HG03520 (cell line): Measurements from ENCODE around the gene NLRC5.
"Not testable (repeated sequence)": the region's sequence is repeated elsewhere in the genome, so short reads cannot be mapped to it uniquely, and the experiment has no call there.

Experiments used
- ATAC-seq: cut with Tn5 transposase; IDR thresholded peaks from one replicate; pipeline ENCODE4 v1.9.1; 2021; ENCODE audit warnings: mild to moderate bottlenecking, moderate library complexity; ENCODE audit not compliant: unreplicated experiment

Gene NLRC5

DNA sequence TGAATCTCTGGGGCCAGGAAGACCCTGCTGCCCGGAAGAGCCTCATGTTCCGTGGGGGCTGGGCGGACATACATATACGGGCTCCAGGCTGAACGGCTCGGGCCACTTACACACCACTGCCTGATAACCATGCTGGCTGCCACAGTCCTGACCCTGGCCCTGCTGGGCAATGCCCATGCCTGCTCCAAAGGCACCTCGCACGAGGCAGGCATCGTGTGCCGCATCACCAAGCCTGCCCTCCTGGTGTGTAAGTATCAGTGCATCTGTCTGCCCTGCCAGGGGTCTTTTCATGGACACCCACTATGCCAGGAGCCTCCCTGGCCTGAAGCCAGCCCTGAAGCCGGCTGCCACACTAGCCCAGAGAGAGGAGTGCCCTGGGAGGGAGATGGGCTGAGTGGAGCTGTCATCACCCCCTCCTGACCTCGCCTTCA, 27.5 kb upstream of the NLRC5 start, which contains the start of gene CETP:
Gene CETP, plus strand, starts transcription at position 100 of the 431 bp plus-strand sequence. Its CDS starts 30 bp downstream, at position 130.
- no peak for ATAC-seq

DNA sequence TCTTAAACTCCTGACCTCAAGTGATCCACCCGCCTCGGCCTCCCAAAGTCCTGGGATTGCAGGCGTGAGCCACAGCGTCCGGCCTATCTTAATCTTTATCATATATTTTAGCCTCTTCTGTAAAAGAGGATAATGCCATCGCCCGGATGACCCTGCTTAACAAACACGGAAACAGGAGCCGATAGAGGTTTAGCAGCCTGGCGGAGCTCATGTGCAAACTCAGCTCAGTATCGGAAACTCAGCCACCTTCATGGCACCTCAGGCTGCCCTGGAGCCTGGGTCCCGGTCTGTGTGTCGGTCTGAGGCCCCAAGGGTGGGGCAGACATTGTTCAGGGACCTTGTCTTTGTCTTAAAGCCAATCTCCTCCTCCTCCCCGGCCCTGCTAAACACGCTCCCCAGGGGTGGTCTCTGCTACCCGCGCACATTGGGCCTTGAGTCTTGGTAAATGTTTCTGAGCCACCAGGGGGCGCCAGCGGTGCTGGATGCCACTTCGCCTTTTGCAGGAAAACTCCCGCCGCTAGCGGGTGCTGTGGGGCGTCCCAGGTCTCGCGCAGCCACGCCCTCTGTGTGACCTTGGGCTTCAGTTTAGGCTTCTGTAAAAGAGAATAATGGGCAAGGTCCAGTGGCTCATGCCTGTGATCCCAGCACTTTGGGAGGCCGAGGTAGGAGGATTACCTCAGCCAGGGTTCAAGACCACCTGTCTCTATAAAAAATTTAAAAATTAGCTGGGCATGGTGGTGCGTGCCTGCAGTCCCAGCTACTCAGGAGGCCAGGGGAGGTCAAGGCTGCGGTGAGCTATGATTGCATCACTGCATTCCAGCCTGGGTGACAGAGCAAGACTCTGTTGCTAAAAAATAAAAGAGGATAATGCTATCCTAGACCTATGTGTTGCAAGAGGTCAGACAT, 24.9 kb upstream of the NLRC5 start:
- no peak for ATAC-seq

DNA sequence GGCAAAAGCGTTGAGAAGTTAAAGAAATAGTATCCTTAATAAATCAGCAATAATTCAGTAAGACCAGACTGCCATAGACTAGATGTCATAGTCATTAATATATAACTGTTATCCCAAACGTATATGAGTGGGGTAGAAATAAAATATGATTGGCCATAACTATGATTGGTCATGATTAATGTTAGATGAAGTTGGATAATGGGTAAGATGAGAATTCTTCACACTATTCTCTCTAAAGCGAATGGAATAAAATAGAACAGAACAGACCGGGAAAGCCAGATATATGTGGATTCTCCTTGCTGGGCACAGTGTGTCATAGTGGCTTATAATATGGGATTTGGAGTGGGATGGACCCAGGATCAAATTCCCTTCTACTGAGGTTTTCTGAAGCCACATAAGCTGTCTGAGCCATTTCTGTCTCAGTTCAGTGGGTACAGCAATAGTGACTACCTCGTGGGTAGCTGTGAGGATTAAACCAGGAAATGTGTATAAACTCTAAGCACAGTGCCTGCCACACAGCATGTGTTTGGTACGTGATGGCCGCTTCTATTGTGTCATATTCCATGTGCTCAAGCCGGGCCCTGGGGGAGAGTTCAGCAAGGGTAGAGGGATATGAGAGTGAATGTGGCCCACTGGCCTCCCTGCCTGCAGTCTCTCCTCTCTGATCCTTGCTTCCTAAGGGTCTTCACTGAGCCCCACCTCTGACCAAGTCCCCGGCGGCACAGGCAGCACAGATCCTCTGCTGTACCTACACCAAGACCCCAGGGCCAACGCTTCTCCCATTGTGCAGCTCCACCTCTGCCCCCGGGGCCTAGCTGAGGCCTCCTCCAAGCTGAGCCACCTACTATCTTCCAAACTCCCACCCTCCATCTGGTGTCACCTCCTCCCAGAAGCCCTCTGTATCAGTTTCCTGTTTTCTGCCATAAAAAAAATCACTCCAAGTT, 23.9 kb upstream of the NLRC5 start:
- ATAC-seq, result no peak

DNA sequence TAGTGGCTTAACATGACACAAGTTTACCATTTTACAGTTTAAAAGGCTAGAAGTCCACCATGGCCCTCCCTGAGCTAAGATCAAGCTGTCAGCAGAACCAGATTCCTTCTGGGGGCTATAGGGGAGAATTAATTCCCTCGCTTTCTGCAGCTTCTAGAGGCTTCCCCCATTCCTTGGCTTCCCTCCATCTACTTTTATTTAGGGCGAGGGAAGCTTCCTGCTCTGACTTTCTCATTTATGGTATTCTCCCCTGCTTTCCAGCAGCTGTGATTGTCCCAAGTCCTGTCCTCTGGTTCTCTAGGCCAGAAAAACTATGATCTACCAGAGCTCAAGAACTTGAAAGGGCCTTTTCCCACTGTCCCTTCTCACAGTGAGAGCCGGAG, 23.3 kb upstream of the NLRC5 start:
- no peak for ATAC-seq

DNA sequence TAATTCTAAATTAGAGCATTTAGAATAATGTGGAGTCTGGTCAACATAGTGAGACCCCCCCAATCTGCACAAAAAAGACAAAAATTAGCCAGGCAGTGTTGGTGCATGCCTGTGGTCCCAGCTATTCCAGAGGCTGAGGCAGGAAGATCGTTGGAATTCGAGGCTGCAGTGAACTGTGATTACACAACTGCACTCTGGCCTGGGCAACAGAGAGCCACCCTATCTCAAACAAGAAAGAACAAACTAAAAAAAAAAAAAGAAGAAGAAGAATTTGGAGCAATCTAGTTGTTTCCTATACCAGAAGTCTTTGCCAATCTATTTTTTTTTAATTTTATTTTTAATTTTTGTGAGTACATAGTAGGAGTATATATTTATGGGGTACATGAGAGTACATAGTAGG, 21.6 kb upstream of the NLRC5 start:
- no peak for ATAC-seq

DNA sequence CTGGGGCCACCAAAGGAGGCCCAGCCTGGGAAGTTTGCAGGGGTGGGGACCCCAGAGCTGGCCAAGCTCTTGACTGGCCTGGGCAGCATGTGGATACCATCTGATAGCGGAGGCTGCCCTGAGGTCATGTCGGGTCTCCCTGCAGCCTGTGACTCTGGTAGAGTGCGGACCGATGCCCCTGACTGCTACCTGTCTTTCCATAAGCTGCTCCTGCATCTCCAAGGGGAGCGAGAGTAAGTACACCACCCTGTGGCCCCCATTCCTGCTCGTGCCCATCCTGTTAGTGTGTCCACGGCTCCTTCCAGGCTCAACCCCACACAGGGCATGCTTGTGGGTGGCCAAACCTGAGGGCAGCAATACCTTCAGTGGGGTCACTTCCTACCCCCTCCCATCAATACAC, 19.6 kb upstream of the NLRC5 start:
- no peak for ATAC-seq

DNA sequence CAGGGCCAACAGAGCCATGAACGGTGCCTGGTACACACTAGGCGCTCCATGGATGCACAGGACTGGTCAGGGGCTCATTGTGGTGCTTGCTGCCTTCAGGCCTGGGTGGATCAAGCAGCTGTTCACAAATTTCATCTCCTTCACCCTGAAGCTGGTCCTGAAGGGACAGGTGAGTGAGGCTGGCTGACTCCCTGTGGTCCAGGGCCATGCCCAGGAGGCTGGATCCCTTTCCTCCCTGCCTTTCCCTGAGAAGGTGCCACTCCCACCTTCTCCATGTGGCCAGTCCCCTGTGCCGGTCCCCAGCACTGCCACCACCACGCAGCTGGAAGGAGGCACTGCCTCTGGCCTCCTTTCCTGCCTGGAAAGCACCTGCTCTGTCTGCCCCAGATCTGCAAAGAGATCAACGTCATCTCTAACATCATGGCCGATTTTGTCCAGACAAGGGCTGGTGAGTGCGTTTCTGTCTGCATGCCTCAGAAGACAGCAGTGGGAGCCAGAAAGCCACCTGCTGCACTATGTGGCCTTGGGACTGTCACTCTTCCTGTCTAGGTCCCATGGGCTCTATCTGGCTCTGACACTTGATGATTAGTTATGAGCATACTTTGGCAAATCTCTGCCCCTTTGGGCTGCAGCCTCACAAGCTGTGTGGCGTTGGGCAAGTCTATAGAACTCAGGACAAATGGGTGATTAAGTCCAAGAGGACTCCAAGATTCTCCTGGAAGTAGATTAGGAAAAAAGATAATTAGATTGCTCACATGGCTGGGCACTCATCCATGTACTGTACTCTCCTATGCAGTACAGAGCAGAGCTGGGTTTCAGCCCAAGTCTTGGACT, 18.2 kb upstream of the NLRC5 start:
- ATAC-seq, result peak; percentile 45

DNA sequence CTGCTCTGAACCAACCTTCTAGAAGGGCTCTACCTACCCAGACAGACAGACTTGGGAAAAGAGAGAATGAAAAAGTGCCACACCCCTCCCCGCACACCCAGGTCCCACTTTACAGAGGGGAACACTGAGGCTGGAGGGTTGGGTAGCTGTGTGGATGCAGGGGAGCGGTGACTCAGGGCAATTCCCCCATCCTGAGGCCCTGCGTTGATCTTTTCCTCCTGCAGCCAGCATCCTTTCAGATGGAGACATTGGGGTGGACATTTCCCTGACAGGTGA, 17.7 kb upstream of the NLRC5 start:
- no peak for ATAC-seq

DNA sequence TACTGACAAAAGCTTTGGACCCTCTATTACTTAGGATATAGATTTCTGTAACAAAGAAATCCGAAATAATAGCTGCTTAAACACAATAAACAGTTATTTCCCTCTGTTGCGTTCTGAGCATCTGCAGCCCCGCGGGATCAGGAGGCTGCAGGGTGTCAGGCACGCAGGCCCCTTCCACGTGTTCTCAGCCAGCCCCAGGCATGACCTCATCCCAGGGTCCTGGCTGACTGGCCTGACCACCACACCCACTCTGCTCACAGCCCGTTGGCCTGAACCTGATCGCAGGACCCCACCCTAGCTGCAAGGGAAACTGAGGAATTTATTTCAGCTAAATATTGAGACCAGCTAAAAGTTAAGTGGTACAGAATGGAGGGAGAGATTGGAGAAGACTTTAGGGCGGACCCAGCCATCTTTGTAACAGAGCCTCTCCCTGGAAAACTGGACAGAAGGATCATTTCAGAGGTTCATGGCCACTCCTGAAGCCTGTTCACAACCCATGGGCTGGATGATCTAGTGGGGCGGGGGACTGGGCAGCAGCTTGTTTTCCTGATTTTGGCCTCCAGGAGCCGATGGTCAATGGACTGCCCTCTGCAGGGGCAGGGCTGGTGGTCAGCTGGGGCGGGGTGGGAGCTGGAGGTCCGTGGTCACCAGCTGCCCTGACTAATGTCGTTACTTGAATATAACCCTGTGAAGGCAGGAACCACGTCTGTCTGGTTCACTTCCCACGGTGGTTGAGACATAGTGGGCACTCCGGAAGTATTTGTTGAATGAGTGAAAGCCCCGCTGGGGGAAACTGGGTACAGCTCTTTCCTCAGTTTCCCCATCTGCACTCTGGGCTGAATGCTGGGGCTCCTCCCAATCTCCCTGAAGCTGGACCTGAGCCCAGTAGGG, 16.7 kb upstream of the NLRC5 start:
- no peak for ATAC-seq

DNA sequence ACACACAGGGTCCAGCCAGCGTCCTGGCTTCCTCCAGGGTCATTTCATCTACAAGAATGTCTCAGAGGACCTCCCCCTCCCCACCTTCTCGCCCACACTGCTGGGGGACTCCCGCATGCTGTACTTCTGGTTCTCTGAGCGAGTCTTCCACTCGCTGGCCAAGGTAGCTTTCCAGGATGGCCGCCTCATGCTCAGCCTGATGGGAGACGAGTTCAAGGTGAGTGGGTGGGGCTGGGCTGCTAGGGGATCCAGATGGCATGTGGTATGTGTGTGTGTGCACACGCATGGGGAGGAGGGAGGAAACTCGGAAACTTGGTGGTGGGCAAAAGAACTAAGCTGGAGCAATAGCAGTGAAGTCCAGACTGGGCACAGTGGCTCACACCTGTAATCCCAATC, 16.1 kb upstream of the NLRC5 start:
- ATAC-seq, result no peak

DNA sequence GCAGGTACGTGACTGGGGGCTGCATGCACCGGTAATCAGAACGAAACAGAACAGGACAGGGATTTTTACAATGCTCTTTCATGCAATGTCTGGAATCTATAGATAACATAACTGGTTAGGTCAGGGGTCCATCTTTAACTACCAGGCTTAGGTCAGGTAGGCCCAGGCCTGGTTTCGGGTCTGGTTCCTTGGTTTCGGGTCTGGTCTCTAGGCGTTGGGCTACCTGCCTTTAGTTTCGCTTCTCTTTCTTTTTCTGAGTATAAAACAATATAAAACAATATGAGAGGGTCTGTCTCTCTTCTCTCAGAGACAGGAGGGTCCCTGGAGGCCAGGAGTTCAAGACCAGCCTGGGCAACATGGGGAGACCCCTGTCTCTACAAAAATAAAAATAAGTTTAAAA, 15.5 kb upstream of the NLRC5 start:
- ATAC-seq, result not testable (repeated sequence)

DNA sequence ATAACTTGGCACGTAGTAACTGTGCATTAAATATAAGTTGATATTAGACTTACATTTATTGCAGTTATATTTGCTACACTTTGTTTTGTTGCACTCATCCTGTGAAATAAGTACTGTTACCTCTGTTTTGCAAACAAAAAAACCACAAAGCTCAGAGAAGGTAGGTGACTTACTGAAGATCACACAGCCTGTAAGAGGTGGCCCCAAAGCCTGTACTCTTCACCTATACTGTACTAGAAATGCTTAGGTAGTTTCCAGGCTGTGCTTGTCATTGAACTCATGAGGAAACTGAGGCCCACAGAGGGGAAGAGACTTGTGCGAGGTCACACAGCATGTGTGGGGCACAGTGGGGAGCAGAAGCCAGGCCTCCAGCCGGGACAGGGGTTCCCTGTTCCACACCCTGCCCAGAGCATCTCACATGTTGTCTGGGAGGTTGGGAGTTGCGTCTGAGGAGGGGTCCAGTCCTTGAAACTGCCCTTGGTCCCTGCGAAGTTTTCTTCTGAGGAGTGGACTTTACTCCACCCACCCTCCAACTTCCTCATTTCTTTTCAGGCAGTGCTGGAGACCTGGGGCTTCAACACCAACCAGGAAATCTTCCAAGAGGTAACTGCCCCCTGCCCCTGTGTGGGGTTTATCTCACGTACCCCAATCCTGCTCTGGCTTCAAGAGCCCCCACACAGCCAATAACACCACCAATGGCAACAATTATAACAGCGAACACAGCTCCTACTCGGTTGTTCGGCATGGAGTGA, 14.6 kb upstream of the NLRC5 start:
- ATAC-seq, result no peak

DNA sequence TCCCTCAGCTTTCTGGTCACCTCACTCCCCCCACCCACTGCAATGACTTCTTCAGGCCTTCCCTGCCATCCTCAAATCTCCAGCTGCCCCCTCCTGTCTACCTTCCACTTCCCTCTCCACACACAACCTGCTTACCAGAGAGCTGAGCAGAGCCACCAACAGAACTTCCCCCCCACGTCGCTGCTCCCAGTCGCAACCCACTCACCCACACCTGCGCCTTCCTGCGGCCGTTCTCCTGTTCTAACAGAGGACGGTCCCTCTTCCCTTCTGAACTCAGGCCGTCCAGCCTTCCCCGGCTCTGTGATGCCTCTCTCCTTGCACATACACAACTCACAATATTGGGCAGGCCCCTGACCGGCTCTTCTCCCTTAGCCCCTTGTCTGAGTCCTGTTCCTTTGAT, 13.6 kb upstream of the NLRC5 start:
- no peak for ATAC-seq

DNA sequence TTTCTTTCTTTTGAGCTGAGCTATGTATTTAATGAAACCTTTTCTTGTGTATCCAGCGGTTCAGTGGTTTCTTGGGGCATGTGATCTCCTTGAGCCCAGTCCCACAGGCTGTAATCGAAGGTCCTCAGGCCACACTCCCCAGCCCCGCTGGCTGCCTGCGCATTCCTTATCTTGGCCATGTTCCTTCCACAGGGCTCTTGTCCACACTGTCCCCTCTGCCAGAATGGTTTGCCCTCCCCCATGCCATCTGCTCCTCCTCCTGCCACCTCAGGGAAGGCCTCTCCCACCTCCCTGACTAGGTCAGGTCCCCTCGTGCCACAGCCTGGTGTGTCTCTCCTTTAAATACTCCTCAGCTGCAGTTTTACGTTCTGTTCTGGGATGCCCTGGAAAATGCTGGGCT, 12.1 kb upstream of the NLRC5 start:
- ATAC-seq, result no peak

DNA sequence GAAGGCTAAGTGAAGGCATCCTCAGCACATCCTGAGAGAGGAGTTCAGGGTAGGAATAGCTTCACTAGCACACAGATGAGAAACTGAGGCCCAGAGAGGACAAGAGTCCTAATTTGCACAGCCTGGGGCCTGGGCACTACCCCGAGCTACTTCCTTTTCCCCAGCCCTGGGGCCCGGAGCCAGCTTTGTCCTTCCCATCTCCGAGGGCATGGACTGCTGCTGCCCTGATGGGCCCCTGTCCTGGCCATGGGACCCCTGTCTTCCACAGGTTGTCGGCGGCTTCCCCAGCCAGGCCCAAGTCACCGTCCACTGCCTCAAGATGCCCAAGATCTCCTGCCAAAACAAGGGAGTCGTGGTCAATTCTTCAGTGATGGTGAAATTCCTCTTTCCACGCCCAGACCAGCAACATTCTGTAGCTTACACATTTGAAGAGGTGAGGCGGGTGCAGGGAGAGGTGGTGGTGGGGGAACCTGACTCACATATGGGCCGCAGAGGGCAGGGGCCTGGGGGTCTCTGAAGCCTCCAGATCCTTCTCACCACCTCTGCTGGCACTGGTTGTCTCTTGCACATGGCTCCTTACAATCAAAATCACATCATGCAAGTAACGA, 11.4 kb upstream of the NLRC5 start:
- no peak for ATAC-seq

DNA sequence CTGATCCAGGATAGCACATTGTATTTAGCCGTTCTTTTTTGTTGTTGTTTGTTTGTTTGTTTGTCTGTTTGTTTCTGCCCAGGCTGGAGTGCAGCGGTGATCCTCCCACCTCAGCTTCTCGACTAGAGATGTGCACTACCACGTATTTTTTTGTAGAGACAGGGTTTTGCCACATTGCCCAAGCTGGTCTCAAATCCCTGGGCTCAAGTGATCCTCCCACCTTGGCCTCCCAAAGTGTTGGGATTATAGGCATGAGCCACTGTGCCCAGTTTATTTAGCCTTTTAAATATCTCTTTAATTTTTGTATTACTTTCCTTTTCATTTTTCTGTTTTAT, 9.2 kb upstream of the NLRC5 start:
- ATAC-seq, result no peak

DNA sequence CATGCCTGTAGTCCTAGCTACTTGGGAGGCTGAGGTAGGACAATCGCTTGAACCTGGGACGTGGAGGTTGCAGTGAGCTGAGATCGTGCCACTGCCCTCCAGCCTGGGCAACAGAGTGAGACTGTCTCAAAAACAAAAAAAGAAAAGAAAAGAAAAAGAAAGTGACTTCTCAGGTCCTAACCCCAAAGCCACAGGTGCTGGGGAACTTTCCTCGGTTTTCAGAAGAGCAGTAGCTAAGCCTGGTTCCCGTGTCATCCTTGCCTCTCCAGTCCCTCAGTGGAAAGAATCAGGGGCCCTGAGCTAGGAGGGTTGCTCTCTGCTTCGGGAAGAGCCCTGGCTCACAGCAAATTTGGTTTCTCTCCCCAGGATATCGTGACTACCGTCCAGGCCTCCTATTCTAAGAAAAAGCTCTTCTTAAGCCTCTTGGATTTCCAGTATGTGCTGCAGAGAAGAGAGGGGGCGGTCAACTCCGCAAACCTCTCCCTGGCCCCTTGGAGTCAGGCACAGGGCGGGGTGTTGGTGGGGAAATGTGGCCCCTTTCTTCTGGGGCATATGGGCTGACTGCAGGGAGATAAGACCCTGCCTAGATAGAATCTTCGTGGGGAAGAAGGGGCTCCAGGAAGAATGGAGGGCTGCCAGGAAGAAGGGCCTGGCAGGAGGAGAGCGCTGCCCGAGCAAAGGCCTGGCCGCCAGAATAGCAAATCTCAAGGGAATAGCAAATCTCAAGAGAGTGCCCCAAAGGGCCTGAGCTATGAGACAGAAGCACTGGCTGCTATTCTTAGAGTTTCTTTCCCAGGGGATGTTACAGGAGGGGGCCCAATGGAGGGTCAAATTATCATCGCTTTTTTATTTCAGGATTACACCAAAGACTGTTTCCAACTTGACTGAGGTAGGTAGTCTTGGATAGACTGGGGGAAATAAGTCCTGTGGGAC, 8.3 kb upstream of the NLRC5 start:
- ATAC-seq, result no peak

DNA sequence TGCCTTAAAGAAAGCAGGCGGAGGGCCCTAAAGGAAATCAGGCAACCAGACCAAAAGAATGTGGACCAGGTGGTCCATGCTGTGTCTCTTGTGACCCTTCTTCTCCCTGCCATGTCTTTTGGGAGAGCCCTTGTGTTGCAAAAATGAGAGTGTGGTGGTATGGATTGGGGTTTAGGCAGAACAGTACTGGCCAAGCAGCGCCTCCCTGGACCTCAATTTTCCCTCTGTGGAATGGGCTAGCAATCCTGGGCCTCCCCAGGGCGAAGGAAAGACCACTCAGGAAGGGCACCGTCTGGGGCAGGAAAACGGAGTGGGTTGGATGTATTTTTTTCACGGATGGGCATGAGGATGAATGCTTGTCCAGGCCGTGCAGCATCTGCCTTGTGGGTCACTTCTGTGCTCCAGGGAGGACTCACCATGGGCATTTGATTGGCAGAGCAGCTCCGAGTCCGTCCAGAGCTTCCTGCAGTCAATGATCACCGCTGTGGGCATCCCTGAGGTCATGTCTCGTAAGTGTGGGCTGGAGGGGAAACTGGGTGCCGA, 7.6 kb upstream of the NLRC5 start:
- no peak for ATAC-seq
